Fibroblast of lung (primary cell): Measurements from ENCODE around the gene LRMDA.

Experiments
- CTCF ChIP-seq, 2 donors: IDR thresholded peaks in 1 of 2; conservative IDR thresholded peaks in 1 of 2; 1 replicate in 1 of 2; 2 replicates in 1 of 2; pipeline ENCODE4 v1.5.1; 2011 to 2012; ENCODE audit warnings: low read length in 2 of 2, control low read depth in 1 of 2, inconsistent platforms in 1 of 2, low read depth in 1 of 2, mild to moderate bottlenecking in 1 of 2
- EZH2 ChIP-seq: IDR thresholded peaks from 2 replicates; pipeline ENCODE4 v1.5.1; 2012; ENCODE audit warnings: low read length, control low read depth, mild to moderate bottlenecking; ENCODE audit errors: missing control alignments

GRCh38 chr10:75887992-75888680, 456.7 kb downstream of the LRMDA start:
- TF ChIP-seq CTCF (conservative IDR thresholded peaks at IDR 0.05 in 1 of 2, IDR thresholded peaks at IDR 0.05 in 1 of 2; ENCODE audit: low read depth in 1 of 2, low read length in 2 of 2) (no peak), EZH2 (no peak)
